Measurements from ENCODE around the gene MEG3.
"Not testable (repeated sequence)": the region's sequence is repeated elsewhere in the genome, so short reads cannot be mapped to it uniquely, and the experiment has no call there.

Gene MEG3

DNA sequence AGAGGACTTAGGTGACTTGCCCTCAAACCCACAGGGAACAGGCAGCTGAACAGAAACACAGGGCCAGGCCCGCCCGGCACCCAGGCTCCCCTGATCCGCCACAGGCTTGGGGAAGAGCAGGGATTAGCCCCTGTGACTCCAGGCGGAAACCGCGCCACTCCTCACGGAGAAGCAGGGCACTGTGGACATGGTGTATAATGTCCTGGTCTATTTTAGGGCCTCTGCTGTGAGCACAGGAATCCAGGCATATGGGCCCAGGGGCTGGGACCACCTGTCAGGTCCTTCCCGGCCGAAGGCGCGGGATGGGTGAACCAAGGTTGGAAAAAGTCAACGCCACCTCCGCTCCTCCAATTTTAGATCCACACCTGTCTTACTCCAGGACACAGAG lies 34.6 kb upstream of the MEG3 start:
- CTCF ChIA-PET = no interaction called here
- POLR2A ChIA-PET = no interaction called here
- no peak for DNase-seq (ENCODE audit: extremely low spot score)
- TF ChIP-seq TARDBP (IDR thresholded peaks at IDR 0.05) (no peak), ZNF384 (IDR thresholded peaks at IDR 0.05) (no peak), FOXK2 (IDR thresholded peaks at IDR 0.05) (no peak), SP1 (IDR thresholded peaks at IDR 0.05) (no peak), NFRKB (IDR thresholded peaks at IDR 0.05) (no peak), BHLHE40 (IDR thresholded peaks at IDR 0.05; ENCODE audit: borderline replicate concordance) (no peak), FOXA1 (IDR thresholded peaks at IDR 0.05) (no peak), HDGF (IDR thresholded peaks at IDR 0.05; ENCODE audit: borderline replicate concordance) (no peak), SUZ12 (IDR thresholded peaks at IDR 0.05) (no peak), L3MBTL2 (conservative IDR thresholded peaks at IDR 0.05) (no peak)

DNA sequence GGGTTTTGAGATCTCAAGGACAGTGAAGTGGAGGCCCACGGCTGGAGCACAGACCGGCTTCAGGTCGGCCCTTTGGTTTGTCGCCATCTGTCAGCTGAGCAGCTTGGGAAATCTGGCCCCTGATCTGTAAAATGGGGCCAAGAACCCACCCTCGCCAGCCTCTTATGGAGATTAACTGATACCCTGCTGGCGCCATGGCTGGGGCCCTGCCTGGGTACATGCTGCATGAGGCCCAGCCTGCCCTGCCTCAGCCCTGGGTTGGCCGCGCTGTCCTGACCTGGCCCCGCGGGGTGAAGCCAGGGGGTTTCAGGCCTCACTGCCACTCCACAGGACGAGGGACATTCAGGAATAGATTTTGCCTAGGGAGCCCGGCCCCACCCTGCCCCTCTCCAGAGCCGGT lies 33.9 kb upstream of the MEG3 start:
- no peak for DNase-seq (ENCODE audit: extremely low spot score)
- POLR2A ChIA-PET = no interaction called here
- CTCF ChIA-PET = no interaction called here

DNA sequence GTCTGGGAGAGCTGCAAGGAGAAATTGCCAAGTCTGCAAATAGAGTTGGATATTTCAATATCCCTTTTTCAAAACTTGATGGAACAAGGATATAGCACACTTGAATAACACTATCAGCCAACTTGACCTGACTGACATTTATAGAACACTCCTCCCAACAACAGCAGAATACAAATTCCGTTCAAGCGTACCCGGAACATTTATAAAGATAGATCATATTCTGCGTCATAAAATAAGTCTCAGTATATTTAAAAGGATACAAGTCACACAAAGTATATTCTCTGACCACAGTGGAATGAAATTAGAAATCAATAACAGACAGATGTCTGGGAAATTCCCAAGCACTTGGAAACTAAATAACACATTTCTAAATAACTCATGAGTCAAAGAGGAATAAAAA lies 29.0 kb upstream of the MEG3 start:
- DNase-seq (ENCODE audit: extremely low spot score) = no peak
- TF ChIP-seq CTBP1 (IDR thresholded peaks at IDR 0.05; ENCODE audit: borderline replicate concordance) (no peak), FOXM1 (IDR thresholded peaks at IDR 0.05; ENCODE audit: borderline replicate concordance) (no peak), BHLHE40 (IDR thresholded peaks at IDR 0.05; ENCODE audit: borderline replicate concordance) (no peak), HDGF (IDR thresholded peaks at IDR 0.05; ENCODE audit: borderline replicate concordance) (no peak), ARNT (IDR thresholded peaks at IDR 0.05) (no peak), LEF1 (IDR thresholded peaks at IDR 0.05; ENCODE audit: borderline replicate concordance) (no peak), ZNF384 (IDR thresholded peaks at IDR 0.05) (no peak), FOXK2 (IDR thresholded peaks at IDR 0.05) (no peak), SP1 (IDR thresholded peaks at IDR 0.05) (no peak), L3MBTL2 (conservative IDR thresholded peaks at IDR 0.05) (no peak), FOXA1 (IDR thresholded peaks at IDR 0.05) (no peak), SUZ12 (IDR thresholded peaks at IDR 0.05) (no peak), TARDBP (IDR thresholded peaks at IDR 0.05) (no peak), ELF4 (IDR thresholded peaks at IDR 0.05) (no peak), NFRKB (IDR thresholded peaks at IDR 0.05) (no peak)
- TF ChIP-seq, protein P1, sequence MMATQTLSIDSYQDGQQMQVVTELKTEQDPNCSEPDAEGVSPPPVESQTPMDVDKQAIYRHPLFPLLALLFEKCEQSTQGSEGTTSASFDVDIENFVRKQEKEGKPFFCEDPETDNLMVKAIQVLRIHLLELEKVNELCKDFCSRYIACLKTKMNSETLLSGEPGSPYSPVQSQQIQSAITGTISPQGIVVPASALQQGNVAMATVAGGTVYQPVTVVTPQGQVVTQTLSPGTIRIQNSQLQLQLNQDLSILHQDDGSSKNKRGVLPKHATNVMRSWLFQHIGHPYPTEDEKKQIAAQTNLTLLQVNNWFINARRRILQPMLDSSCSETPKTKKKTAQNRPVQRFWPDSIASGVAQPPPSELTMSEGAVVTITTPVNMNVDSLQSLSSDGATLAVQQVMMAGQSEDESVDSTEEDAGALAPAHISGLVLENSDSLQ (IDR thresholded peaks at IDR 0.05) = no peak
- CTCF ChIA-PET = no interaction called here
- POLR2A ChIA-PET = no interaction called here

More for the DNA sequence above, 33.9 kb upstream of the MEG3 start:
- no peak for TF ChIP-seq FOXK2 (IDR thresholded peaks at IDR 0.05)

DNA sequence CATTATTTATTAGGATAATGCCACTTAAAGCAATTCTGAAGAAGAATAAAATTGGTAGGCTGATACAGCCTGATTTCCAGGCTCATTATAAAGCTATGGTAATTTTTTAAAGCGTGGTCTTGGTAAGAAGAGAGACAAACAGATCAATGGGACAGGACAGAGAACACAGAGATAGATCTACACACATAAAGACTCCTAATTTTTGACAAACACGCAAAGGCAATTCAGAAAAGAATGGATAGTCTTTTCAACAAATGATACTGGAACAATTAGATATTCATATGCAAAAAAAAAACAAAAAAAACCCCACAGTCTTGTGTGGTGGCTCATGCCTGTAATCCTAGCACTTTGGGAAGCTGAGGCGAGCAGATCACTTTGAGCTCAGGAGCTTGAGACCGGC lies 25.9 kb upstream of the MEG3 start:
- POLR2A ChIA-PET = no interaction called here
- no peak for DNase-seq (ENCODE audit: extremely low spot score)
- TF ChIP-seq ELF4 (IDR thresholded peaks at IDR 0.05) (no peak), CTBP1 (IDR thresholded peaks at IDR 0.05; ENCODE audit: borderline replicate concordance) (no peak), LEF1 (IDR thresholded peaks at IDR 0.05; ENCODE audit: borderline replicate concordance) (no peak), FOXA1 (IDR thresholded peaks at IDR 0.05) (no peak), SP1 (IDR thresholded peaks at IDR 0.05) (no peak), NFRKB (IDR thresholded peaks at IDR 0.05) (no peak), L3MBTL2 (conservative IDR thresholded peaks at IDR 0.05) (no peak), ARNT (IDR thresholded peaks at IDR 0.05) (no peak)
- CTCF ChIA-PET = no interaction called here

DNA sequence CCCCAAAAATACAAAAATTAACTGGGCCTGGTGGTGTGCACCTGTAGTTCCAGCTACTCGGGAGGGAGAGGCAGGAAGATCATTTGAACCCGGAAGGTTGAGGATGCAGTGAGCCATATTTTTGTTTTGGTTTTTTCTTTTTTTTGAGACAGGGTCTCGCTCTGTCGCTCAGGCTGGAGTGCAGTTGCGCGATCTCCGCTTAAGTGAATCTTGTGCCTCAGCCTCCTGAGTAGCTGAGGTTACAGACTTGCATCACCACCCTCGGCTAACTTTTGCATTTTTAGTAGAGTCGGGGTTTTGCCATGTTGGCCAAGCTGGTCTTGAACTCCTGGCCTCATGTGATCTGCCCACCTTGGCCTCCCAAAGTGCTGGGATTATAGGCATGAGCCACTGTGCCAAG lies 24.5 kb upstream of the MEG3 start:
- POLR2A ChIA-PET; DNase-seq (ENCODE audit: extremely low spot score); CTCF ChIA-PET: not testable (repeated sequence)

DNA sequence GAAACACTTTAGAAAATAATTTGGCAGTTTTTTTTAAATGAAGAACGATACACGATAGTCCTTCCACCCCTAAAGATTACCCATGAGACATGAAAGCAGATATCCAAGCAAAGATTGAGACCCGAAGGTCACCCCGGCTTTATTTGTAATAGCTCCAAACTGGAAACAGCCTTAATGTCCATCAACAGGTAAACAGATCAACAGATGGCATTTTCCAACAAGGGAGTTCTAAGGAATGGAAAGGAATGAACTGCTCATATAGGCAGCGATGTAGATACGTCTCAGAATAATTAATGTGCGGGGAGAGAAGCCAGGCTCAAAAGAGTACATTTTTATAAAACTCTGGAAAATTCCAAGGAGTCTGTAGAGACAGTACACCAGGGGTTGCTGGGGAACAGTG lies 23.7 kb upstream of the MEG3 start:
- TF ChIP-seq ZNF384 (IDR thresholded peaks at IDR 0.05) (no peak), CTBP1 (IDR thresholded peaks at IDR 0.05; ENCODE audit: borderline replicate concordance) (no peak), LEF1 (IDR thresholded peaks at IDR 0.05; ENCODE audit: borderline replicate concordance) (no peak), SUZ12 (IDR thresholded peaks at IDR 0.05) (no peak), NFRKB (IDR thresholded peaks at IDR 0.05) (no peak), FOXA1 (IDR thresholded peaks at IDR 0.05) (no peak), FOXM1 (IDR thresholded peaks at IDR 0.05; ENCODE audit: borderline replicate concordance) (no peak)
- no peak for DNase-seq (ENCODE audit: extremely low spot score)
- ChIA-PET POLR2A (no interaction called here), CTCF (no interaction called here)

DNA sequence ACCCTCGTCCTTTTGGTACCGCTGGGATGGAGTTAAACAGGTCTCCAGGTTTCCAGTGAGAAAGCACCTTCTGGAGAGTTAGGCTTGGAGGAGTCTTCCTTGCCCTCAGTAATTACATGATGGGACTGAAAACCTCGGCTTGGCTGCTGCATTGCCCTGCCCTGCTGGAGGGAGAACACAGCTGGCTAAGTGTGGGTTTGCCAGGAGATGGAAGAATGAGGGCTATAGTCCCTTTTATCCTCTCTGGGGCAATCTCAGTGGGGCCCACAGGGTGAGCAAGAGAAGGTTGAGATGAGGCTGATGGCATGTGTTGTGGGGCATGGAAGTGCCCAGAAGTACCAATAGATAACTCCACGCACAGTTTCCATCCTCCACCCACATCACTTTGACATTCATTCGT lies 23.2 kb upstream of the MEG3 start:
- no peak for TF ChIP-seq LEF1 (IDR thresholded peaks at IDR 0.05; ENCODE audit: borderline replicate concordance)
- no peak for TF ChIP-seq FOXM1 (IDR thresholded peaks at IDR 0.05; ENCODE audit: borderline replicate concordance)
- DNase-seq (ENCODE audit: extremely low spot score) = no peak
- ChIA-PET CTCF (no interaction called here), POLR2A (no interaction called here)

DNA sequence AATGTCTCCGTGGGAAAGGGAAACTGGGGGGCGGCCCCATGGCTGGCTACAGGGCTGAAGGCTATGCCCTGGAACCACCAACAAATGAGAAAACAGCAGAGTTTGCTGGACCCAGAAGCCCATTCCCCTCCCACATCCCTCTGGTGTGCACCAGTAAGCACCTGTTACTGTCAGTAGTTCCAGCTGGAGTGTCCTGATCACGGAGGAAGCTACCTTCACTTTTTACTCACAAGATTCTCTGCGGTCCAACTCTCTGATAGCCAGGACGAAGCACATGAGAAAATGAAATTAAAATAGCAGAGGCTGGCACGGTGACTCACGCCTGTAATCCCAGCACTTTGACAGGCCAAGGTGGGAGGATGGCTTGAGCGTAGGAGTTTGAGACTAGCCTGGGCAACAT lies 22.7 kb upstream of the MEG3 start:
- ChIA-PET POLR2A (no interaction called here), CTCF (no interaction called here)
- DNase-seq (ENCODE audit: extremely low spot score) = no peak
- no peak for TF ChIP-seq SUZ12 (IDR thresholded peaks at IDR 0.05)
- no peak for TF ChIP-seq HDGF (IDR thresholded peaks at IDR 0.05; ENCODE audit: borderline replicate concordance)
- no peak for TF ChIP-seq SP1 (IDR thresholded peaks at IDR 0.05)

DNA sequence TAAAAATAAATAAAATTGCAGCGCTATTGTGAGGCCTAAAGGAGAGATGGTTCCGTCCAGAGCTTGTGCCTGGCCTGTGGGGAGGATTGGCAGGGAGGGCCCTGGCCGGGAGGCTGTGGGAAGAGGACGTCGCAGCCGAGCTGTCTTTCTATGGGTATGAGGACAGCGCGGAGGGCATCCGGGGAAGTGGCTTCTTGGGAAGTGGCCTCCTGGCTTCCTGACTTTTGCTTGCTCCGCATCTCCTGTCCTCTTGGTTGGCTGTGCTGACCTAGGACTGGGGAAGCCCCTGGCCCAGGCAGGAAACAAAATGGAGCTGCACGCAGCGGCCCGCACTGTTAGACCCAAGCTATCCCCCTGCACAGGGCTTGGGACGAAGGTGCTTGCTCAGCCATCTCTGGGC lies 22.2 kb upstream of the MEG3 start:
- ChIA-PET POLR2A (no interaction called here), CTCF (no interaction called here)
- TF ChIP-seq BHLHE40 (IDR thresholded peaks at IDR 0.05; ENCODE audit: borderline replicate concordance) = no peak
- no peak for TF ChIP-seq FOXK2 (IDR thresholded peaks at IDR 0.05)
- no peak for TF ChIP-seq CTBP1 (IDR thresholded peaks at IDR 0.05; ENCODE audit: borderline replicate concordance)
- no peak for TF ChIP-seq SP1 (IDR thresholded peaks at IDR 0.05)
- no peak for TF ChIP-seq NFRKB (IDR thresholded peaks at IDR 0.05)
- TF ChIP-seq TARDBP (IDR thresholded peaks at IDR 0.05) = no peak
- TF ChIP-seq HDGF (IDR thresholded peaks at IDR 0.05; ENCODE audit: borderline replicate concordance) = no peak
- no peak for TF ChIP-seq ZNF384 (IDR thresholded peaks at IDR 0.05)
- no peak for TF ChIP-seq ARNT (IDR thresholded peaks at IDR 0.05)
- no peak for TF ChIP-seq LEF1 (IDR thresholded peaks at IDR 0.05; ENCODE audit: borderline replicate concordance)
- TF ChIP-seq ELF4 (IDR thresholded peaks at IDR 0.05) = no peak
- no peak for TF ChIP-seq SUZ12 (IDR thresholded peaks at IDR 0.05)
- TF ChIP-seq FOXM1 (IDR thresholded peaks at IDR 0.05; ENCODE audit: borderline replicate concordance) = no peak
- TF ChIP-seq, protein P1 (IDR thresholded peaks at IDR 0.05) = no peak
- no peak for TF ChIP-seq FOXA1 (IDR thresholded peaks at IDR 0.05)
- no peak for TF ChIP-seq L3MBTL2 (conservative IDR thresholded peaks at IDR 0.05)
- DNase-seq (ENCODE audit: extremely low spot score) = no peak

Data from HEK293T (cell line).